ENCODE results near the gene RPUSD1.
"Not testable (repeated sequence)": the region's sequence is repeated elsewhere in the genome, so short reads cannot be mapped to it uniquely, and the experiment has no call there.

Gene RPUSD1

DNA sequence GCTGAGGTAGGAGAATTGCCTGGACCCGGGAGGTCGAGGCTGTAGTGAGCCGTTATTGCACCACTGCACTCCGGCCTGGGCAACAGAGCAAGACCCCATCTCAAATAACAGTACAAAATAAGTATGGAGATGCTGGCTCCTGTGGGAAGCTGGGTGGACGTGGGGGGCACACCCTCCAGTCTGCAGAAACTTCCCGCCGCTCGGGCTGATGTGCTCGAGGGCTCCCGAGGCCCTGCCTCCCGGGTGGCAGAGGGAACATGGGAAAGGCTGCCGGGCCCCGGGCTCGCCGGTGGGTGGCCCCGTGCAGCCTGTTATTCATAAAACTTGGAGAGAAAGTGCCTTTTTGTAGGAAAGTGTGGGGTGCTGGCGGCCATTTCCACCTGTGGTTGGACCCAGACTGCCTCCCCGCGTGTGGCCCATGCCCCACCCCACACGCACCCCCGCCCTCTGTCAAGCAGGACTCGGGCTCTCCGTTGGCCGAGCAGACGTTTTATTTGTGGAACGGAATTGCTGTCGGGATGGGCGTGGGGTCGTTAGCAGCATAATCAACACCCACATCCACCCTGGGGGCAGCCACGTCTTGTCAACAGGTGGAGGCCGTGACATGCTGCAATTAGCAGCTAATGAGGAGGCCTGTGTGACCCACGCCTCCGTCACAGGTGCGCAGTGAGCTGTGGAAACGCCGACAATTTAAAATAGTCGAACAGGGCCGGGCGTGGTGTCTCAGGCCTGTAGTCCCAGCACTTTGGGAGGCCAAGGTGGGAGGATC, 40.0 kb downstream of the RPUSD1 start:
- DNase-seq (ENCODE audit: low spot score) = no peak

GRCh38 chr16:746637-747036, 41.5 kb downstream of the RPUSD1 start:
- DNase-seq (ENCODE audit: low spot score) = no peak

GRCh38 chr16:745739-746138, 42.4 kb downstream of the RPUSD1 start:
- no peak for DNase-seq (ENCODE audit: low spot score)

DNA sequence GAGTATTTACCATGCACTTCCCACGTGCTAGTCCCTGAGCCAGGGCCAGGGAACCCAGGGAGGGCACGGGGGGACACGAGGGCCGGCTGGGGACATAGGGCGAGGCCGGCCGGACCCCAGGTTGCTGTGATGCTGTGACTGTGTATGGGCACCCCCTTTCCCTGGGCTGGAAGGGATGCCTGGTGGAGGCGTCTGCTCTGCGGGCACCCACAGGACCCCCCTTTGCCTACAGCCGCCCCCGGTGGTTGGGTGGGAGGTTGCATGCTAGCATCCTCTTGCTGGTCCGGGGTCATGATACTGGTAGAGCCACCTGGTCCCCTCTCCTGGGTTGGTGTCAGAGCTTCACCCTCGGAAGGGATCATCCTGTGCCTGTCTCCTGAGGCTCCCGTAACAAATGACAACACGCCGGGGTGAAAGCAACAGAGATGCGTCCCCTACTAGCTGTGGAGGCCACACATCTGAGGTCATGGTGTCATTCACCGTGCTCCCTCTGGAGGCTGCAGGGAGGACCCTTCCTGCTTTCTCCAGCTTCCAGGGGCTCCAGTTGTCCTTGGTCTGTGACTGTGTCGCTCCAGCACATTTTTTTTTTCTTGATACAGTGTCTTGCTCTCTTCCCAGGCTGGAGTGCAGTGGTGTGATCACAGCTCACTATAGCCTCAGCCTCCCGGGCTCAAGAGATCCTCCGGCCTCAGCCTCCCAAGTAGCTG, 44.2 kb downstream of the RPUSD1 start:
- DNase-seq (ENCODE audit: low spot score) = no peak

GRCh38 chr16:742894-743293, 45.3 kb downstream of the RPUSD1 start:
- DNase-seq (ENCODE audit: low spot score) = not testable (repeated sequence)

DNA sequence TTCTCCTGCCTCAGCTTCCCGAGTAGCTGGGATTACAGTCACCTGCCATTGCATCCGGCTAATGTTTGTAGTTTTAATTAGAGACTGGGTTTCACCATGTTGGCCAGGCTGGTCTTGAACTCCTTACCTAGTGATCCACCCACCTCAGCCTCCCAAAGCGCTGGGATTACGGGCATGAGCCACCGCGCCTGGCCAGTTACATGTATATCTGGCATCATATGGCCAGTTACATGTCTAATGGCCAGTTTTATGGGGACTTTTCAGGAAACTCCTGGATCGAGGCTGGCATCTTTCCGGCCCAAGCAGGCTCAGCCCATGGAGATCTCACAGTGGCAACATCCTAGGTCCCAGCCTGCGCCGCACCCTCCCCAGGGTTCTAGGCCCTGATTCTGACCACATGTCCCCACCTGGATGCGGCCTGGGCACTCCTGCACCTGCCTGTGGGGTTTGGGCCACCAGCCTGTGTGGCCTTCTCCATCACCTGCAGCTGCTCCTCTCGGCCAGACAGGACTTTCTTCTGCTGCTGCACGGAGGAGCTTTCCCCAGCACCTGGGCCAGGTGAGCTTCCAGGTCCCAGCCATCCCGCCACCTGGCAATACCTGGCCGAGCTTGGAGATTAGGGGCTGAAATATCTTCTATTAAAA, 46.1 kb downstream of the RPUSD1 start:
- DNase-seq (ENCODE audit: low spot score) = no peak

DNA sequence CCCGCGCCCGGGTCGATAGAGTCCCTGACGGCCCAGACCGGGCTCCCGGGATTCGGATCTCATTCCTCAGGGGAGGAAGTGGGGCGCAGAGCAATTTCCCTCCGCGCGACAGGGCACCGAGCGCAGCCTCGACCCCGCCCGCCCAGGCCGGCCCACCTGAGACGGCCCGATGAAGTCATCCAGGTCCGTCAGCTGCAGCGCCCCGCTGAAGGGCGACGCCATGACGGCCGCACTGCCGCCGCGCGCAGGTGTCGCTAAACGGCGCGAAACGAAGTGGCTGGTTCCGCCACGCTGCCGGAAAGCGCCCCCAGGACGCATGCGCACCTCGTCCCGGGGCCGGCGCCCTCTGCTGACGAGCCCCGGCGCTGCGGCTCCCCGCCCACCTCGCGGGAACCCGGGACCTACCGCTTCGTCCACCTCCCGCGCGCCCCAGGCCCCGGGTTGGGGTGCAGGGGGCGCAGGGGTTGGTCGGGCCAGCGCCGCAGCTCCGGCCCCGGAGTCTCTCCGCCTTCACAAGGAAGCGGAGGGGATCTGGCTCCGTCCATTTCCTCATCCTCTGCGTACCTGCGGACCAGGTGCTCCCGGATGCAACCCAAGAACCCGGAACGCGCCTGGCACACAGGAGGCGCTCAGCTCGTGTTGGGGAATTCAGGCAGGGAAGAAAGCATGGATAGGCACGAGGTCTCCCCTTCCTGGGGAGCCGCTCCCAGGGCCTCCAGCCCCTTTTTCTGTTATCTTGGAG, 47.2 kb downstream of the RPUSD1 start, which contains the start of gene CIAO3:
CIAO3 (minus strand) TSS at position 234 of the 742 bp plus-strand sequence; CDS start at position 222, 12 bp downstream.
- DNase-seq (ENCODE audit: low spot score) = peak; percentile 97

GRCh38 chr16:740459-740763, 47.8 kb downstream of the RPUSD1 start:
- no peak for DNase-seq (ENCODE audit: low spot score)

DNA sequence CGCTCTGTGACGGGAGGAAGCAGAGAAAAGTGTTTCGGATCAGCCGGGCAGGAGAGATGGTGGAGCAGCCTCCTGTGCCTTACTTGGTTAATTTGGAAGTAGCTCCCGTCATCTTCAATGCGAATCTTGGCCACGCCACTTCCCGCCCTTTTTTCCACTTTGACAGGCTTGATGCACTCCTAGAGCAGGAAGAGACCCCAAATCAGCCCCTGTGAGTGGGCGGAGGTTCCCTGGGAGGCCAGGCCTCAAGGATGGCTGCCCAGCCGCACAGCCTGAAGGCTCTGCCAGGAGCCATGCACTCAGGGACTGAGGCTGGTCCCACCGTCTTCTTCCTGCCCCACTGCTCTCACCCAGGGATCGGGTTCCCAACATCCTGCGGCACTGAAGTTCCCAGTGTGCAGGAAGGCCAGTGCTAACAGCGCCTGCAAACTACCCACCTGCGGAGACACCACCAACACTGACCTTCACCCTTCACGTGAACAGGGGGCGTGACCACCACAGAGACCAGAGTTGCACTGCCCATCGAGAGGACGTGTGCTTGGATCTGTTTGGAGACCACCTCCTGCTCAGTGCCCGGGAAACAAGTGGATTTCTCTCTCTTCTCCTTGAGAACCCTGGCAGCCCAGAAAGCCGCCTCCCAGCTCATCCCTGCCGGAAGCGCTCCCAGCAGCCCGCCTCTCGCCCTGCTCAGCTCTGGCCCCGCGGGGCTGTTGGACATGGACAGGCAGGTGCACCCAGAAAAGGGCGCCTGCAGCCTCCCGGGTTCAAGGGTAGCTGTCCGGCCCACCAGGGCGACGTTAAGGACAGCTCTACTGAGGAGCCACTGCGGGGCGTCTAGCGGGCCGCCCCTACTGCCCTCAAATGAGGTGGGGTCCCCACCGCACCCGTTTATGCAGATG, 48.4 kb downstream of the RPUSD1 start:
- DNase-seq (ENCODE audit: low spot score) = no peak

- no peak for DNase-seq (ENCODE audit: low spot score)
These were observed 51.2 kb downstream of the RPUSD1 start for GRCh38 chr16:736936-737481.

- DNase-seq (ENCODE audit: low spot score) = no peak
These were observed 52.2 kb downstream of the RPUSD1 start for GRCh38 chr16:735982-736453.

GRCh38 chr16:734981-735881, 53.0 kb downstream of the RPUSD1 start:
- no peak for DNase-seq (ENCODE audit: low spot score)
